Stimulated activated CD8-positive, alpha-beta memory T cell treated with anti-CD3 and anti-CD28 coated beads, Interleukin-4, amount 100 ng/mL, for 24 hours (primary cell): ENCODE results near the gene KIF19.
"Not testable (repeated sequence)": the region's sequence is repeated elsewhere in the genome, so short reads cannot be mapped to it uniquely, and the experiment has no call there.

Experiments
- DNase-seq: peaks from one replicate; pipeline ENCODE4 v3.0.0-alpha.2; 2020; ENCODE audit warnings: low read depth

The KIF19 gene

DNA sequence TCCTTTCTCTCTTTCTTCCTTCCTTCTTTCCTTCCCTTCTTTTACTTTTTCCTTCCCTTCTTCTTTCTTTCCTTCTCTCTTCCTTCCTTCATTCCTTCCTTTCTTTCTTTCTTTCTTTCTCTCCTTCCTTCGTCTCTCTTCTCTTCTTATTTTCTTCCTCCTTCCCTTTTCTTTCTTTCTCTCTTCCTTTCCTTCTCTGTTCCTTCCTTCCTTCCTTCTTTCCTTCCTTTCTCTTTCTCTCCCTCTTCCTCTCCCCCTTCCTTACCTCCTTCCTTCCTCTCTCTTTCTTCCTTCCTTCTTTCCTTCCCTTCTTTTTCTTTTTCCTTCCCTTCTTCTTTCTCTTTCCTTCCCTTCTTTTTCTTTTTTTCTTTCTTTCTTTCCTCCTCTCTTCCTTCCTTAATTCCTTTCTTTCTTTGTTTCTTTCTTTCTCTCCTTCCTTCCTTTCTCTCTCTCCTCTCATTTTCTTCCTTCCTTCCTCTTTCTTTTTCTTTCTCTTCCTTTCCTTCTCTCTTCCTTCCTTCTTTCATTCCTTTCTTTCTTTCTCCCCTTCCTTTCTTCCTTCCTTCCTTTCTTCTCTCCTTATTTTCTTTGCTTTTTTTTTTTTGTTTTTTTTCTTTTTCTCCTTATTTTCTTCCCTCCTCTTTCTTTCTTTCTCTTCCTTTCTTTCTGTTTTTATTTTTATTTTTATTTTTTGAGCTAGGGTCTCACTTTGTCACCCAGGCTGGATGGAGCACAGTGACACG lies 64.1 kb downstream of the KIF19 start:
- no peak for DNase-seq

DNA sequence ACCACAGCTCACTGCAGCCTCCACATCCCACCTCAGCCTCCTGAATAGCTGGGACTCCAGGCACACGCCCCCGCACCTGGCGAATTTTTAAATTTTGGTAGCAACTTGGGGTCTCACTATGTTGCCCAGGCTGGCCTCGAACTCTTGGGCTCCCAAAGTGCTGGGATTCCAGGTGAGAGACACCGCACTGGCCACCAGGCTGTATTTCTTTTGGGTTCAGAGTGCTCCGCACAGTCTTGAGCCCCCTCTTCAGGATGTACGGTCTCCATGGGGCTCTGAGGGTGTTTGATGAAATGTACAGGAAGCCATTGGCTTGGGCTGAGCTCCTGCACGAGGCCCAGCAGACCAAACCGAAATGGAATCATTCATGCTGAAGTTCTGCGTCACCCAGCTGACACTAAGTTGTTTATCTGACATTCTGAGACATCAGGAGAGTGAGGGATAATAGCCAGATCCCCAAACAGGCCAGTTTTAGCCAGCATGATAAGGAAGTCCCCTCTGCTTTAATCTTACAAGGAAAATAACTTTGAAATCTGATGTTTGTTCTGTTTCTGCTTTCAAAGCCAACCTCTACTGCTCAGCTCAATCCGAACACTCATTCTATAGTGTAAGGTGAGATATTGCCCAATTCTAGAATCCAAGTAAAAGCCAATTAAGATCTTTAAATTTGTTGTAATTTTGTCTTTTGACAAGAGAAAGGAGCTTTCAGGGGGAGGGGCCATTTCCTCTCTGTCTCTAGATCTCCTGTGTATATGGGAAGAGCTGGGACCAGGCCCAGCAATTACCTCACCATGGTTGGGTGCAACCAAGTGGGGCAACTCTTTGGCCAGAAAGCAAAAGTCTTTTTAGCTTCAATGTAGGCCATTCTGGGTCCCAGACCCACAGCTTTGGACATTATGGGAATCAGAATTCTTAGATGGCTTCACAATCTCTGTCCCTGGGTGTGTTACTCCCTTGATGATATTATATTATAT lies 64.9 kb downstream of the KIF19 start:
- DNase-seq, result no peak

DNA sequence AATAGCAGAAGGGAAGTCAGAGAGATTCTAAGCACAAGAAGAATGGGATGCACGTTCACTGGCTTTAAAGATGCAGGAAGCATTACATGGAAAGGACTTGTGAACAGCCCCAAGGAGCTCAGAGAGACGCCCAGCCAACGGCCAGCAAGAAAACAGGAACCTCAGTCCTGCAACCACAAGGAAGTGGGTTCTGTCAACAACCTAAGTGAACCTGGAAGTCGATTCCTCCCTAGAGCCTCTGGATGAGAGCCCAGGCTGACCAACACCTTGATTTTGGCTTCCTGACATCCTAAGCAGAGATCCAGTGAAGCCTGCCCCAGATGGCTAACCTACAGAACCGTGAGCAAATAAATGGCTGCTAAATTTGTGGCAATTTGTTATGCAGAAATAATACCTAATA lies 65.7 kb downstream of the KIF19 start:
- DNase-seq, result no peak

DNA sequence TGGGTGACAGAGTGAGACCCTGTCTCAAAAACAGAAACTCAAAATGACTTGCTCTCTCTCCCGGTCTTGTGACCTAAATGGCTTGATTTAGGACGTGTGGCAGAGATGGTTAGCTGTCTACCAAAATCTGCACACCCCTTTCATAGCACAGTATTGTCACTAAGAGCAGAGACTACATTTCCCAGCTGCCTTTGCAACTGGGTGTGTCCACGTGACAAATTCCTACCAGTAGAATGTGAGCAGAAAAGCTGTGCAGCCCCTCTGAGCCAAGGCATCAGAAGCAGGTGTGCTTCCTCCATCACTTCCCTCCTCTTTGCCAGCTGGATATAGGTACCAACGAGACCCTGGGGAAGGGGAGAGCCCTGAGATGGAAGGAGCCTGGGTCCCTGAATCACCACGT lies 66.8 kb downstream of the KIF19 start:
- no peak for DNase-seq

DNA sequence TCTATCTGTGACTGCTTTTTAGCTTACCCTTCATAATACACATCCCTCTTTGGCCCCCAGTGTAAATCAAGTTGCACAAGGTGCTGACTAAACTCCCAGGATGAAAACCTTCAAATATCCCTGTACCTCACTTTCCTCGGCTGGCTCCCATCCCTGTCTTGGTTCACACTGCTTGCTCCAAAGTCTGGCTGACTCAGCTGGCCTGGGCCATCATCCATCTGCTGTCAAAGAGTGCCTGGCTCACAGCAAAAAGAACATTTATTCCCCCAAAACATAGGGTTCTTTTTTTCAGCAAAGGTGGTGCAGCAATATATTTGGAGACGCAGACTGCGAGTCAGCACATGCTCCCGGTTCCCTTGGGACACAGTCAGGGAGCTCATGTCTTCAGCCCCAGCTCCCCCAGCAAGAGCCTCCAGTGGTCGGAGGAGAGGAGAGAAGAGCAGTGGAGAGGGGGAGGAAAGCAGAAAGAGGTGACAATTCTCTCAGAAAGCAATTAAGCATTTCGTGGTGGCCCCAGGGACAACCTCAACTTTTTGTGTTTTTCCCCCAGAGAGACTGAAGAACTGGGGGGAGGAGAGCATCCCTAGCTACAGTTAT lies 67.4 kb downstream of the KIF19 start:
- DNase-seq, result no peak

DNA sequence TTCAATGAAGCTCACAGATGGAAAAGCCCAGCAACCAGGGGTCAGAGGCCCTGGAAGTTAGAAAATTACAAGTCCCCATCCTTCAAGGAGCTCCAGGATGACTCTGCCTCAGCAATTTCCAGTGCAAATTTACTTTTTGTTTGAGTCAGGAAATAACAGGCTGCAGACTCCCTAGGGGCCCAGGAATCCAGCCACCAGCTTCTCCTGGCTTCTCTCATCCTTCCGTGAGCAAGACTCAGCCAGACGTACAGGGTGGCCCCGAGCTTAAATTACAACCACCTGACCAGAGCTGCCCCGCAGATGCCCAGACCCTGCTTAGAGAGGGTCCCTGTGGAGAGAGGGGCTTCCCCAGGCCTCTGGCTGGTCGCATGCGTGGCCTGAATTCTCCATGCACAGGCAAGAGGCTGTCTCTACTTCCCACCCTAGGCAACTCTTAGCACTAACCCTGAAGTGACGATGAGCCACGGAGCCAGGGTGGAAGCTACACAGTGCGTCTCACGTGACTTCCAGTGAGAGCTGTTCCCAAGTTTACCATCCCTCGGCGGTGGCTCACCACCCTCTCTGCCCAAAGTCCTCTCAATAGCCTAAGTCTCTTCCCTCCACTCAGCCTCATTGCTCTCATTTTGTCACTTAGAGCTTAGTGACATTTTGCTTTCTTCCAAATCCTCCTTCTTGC lies 68.4 kb downstream of the KIF19 start:
- DNase-seq, result no peak

DNA sequence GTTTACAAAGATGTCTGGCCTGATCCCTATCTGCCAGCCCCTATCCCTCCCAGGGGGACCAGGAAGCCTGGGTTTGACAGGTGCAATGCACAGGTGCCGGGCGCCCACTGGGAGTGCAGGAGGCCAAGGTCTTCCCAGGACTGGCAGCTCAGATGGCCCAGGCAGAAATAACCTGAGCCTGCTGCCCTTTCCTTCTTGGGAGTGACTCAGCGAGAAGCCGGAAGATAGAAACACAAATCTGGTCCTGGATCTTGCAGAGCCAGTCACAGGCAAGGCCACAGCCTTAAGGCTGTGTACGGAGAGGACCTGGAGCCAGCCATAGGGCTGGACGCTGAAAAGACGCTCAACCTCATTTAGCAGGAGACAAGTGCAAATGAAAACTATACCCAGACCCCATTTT lies 69.0 kb downstream of the KIF19 start:
- DNase-seq, result no peak

DNA sequence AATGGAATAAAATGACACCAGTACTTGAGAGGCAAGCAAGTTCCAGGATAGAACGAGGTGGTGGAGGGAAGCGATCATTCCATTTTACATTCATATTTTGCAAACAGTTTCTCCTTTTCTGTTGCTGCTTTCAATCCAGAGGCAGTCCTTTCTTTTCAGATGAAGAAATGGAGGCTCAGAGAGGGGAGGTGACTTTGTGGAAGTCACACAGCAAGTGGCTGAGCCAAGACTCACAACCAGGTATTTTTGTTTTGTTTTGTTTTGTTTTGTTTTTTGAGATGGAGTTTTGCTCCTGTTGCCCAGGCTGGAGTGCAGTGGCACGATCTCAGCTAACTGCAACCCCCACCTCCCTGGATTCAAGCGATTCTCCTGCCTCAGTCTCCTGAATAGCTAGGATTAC lies 70.5 kb downstream of the KIF19 start:
- DNase-seq, result no peak

DNA sequence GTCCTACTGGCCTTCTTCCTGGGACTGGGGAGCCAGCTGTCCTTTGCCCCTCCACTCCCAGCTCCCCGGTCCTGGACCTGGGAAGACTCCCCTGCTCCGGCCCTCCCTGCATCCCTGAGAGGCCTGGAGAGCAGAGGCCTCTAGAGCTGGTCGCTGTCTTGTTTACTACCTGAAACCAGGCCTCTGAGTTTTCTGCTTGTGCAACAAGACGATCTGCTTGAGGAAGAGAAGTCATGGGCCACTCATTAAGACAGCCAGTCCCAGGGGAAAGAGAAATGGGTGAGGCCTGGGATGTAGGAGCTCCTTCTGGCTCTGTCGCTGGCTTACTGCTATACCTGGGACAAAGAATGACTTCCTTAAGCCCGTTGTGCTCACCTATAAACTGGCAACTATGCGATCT lies 76.0 kb downstream of the KIF19 start:
- DNase-seq, result no peak

DNA sequence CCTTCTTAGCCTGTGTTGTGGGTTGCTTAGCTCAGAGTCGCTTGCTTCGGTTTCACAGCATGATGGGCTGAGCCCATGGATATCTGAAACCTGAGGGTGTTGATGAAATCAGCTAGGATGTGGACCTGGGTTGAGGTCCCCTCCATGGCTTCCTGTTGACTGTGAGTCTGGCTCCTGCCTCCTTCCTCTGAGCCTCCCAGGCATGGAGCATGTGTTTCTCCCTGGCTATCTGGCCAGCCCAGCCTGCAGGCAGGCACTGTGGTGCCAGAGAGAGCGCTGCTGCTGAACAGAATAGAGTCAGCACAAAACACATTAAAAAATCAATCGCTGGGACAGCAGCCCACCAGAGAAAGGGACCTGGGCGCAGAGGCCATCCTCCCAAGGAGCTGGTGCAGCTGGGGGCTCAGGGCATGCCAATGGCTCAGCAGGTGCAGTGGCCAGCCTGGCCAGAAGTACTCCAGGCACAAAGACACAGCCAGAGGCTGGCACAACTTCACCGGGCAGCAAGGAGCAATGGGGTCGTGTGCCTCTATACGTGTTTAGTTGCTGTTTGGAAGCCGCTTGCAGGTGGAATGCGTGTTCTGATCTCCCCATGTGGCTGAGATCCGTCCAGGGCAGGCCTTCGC lies 77.6 kb downstream of the KIF19 start:
- DNase-seq, result no peak

DNA sequence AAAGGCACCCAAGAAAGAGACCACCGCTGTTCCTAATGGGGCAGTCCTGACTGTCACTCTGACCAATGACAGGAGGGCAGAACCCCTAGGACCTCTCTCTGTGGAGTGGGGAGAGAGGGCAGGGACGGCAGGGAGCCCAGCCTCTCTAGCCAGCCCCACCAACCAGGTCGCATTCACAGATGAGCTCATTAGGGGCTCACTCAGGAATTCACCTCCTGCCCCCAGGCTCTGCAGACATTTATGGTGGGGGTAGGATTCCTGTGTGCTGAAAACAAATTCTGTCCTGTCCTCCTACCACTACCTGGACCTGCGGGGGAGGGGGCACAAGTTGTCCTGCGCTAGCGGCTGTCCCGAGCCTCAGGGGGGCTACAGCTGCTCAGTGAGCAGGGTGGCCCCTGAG lies 78.2 kb downstream of the KIF19 start:
- DNase-seq, result no peak

DNA sequence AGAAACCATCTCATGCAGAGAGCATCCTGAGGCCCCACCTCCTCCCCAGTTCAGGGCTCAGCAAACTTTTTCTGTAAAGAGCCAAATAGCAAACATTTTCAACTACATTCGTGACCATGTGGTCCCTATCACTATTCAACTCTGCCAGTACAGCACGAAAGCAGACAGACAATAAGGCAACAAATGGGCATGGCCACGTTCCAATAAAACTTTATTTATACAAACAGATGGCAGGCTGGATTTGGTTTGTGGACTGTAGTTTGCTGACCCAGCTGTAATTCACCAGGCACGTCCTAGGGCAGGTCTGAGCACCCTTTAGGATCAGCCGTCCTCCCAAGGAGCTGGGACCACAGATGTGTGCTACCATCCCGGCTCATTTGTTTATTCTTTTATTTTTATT lies 78.8 kb downstream of the KIF19 start:
- DNase-seq, result no peak

DNA sequence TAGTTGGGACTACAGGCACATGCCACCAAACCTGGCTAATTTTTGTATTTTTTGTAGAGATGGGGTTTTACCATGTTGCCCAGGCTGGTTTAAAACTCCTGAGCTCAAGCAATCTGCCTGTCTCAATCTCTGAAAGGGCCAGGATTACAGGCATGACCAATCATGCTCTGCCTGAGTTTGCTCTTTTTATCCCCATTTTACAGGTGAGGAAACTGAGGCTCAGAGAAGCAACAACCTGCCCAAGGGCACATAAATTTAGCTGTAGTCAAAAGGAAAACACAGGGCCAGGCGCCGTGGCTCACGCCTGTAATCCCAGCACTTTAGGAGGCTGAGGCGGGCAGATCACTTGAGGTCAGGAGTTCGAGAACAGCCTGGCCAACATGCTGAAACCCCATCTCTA lies 79.3 kb downstream of the KIF19 start:
- not testable (repeated sequence) for DNase-seq
